AG04449 (cell line): Measurements from ENCODE around the gene SORBS1.
A peak's percentile ranks its signal among the peaks of the same experiment; 100 is the strongest.

ENCODE experiments used
- CTCF ChIA-PET: fragments of 350-600 bp; formaldehyde crosslinking; extraction: SDS; loops from one replicate; lab custom pipeline; 2021; ENCODE audit warnings: antibody characterized with exemption; lab: Yijun Ruan, JAX
- POLR2A ChIA-PET: fragments of 400-600, 350-600 bp; formaldehyde crosslinking; extraction: SDS; loops from one replicate; lab custom pipeline; 2020; ENCODE audit warnings: antibody characterized with exemption, inconsistent platforms; lab: Yijun Ruan, JAX
- DNase-seq: peaks from one replicate; pipeline ENCODE4 v3.0.0-alpha.2; 2010; ENCODE audit warnings: low read depth, low spot score
- H3K4me3 ChIP-seq: 2 replicates; pipeline ENCODE4 v1.5.1; 2011; ENCODE audit warnings: low read depth, mild to moderate bottlenecking, control low read depth, low read length
- CTCF ChIP-seq: IDR thresholded peaks from one replicate; pipeline ENCODE4 v1.5.1; 2011; ENCODE audit warnings: mild to moderate bottlenecking, moderate library complexity, low read length, control low read depth, inconsistent platforms; ENCODE audit not compliant: insufficient read depth; ENCODE audit errors: missing control alignments

Gene SORBS1

DNA sequence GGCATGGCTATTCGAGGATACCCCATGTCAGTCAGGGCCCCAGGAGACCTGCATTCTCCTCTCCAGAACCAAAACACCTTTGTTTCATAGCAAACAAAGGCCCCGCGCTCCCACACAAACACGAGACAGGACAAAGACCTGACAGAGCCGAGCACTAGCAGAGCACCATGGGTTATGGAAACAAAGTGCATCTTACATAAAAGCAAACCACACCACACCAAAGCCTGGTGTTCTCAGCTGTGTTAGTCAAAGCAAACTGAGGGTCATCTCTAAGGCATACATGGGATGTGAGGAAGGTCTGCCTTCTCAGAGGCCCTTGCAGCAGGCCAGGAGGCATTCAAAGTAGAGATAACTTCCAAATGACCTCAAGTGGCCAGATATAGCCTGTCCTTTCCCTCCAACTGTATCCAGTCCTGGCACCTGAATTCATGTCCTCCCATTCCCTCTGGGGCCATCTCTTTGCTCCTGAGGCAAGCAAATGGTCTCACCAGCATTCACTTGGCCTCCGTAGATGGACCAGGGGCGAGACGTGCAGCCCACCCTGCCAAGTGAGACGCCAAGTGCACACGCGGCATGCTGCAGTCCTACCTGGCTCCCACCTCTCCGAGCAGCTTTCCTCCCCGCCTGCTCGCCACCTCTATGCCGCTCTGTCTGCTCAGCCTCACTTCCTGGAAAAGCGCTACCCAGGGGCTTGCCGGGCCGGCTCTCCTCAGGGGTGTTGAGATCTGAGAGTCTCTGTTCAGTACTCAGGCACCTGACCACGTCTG lies 225.1 kb downstream of the SORBS1 start:
- H3K4me3 ChIP-seq: no peak overlapping the region
- ChIA-PET CTCF (interaction anchor here (0.8 to 1.3 kb wide), 3 partner anchors 24 to 89 kb away, joined by 3 to 6 read pairs (median 3); no protein-coding TSS in a partner anchor), POLR2A (no interaction called here)
- no peak for DNase-seq
- no peak for TF ChIP-seq CTCF

DNA sequence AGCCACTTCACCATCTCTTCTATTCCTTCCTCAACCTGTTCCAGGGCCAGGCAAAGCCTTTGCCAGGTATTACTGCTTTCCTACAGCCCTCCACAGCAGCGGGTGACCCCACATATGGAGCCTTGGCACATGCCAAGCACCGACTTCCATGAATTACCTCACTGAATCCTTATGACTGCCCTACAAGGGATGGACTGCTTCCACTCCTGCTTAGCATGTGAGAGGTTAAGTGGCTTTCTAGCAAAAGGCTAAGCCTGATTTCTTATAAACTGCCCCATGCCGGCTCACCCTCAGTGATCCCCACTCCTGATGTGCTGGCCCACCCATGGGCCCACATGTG lies 226.4 kb downstream of the SORBS1 start:
- ChIA-PET CTCF (interaction anchor here (1.7 kb wide), 1 partner anchor 27 kb away, joined by 4 read pairs; no protein-coding TSS in a partner anchor), POLR2A (no interaction called here)
- no peak for TF ChIP-seq CTCF
- no peak for DNase-seq
- no peak overlapping the region for H3K4me3 ChIP-seq

DNA sequence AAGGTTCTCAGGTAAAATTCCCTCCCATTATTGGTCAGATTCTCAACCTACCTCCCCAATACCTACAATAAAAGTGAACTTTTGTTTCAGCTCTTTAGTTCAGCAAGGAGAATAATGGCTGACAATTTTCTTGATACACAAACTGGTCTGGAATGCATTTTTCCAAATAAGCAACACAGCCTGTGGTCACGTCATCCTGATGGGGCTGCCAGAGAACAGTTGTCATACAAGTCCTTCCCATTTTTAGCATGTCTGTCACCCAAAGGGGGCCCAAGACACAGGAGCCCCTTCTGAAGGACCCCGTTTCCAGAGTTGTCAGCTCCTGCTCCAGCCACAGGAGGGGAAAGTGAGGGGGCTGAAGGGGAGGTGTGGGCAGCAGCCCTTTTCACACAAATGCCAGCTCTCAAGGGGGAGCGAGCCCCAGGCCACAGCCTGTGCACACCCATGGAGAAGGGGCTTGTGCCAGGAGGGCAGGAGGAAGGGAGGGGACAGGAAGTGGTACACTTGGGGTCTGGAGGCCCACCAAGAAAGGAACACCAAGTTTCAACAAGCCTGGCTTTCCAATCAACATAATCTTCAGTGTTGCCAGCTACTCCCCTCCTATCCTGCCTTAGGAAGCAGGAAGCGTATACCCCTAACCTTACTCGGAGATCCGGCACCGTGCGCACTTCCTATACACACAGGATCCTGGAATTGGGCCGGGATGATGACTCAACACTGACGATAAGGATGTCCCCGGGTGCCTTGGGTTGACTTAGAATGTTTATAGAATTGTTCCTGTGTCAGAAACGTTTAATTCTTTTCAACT lies 227.0 kb downstream of the SORBS1 start:
- H3K4me3 ChIP-seq: no peak overlapping the region
- CTCF ChIA-PET: interaction anchor here (0.9 to 1.7 kb wide), 4 partner anchors 28 to 132 kb away, joined by 3 to 4 read pairs (median 4); no protein-coding TSS in a partner anchor
- POLR2A ChIA-PET: no interaction called here
- peak; percentile 40 for DNase-seq
- TF ChIP-seq CTCF: no peak

DNA sequence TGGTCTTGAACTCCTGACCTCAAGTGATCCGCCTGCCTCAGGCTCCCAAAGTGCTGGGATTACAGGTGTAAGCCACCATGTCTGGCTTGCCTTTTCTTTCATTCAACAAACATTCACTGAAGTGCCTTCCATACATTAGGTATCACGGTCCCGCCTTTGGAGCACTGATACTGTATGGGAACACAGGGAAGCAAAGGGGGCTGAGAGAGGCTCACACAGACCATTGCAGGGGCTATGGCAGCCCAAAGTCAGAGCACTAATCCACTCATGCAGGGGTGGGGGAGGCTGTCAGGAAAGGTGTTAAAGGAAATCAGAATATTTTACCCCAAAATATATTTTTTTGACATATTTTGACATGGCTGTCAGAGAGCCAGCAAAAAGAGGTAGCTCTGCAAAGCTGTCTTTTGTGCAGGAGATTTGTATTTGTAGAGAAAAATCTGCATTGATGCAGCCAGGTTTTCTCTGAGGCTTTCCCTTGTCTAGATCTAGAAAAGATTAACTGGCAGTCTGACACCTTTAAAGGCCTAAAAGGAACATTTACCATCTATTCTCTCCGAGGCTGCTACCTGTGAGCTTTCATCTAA lies 228.4 kb downstream of the SORBS1 start:
- POLR2A ChIA-PET: no interaction called here
- DNase-seq: no peak
- CTCF ChIA-PET: interaction anchor here (0.7 kb wide), 1 partner anchor 369 kb away, joined by 3 read pairs; no protein-coding TSS in a partner anchor
- H3K4me3 ChIP-seq: no peak overlapping the region
- no peak for TF ChIP-seq CTCF

- ChIA-PET POLR2A (no interaction called here), CTCF (no interaction called here)
- no peak for TF ChIP-seq CTCF
- no peak for DNase-seq
- H3K4me3 ChIP-seq: no peak overlapping the region
These were observed 229.5 kb downstream of the SORBS1 start for GRCh38 chr10:95331596-95332130.

DNA sequence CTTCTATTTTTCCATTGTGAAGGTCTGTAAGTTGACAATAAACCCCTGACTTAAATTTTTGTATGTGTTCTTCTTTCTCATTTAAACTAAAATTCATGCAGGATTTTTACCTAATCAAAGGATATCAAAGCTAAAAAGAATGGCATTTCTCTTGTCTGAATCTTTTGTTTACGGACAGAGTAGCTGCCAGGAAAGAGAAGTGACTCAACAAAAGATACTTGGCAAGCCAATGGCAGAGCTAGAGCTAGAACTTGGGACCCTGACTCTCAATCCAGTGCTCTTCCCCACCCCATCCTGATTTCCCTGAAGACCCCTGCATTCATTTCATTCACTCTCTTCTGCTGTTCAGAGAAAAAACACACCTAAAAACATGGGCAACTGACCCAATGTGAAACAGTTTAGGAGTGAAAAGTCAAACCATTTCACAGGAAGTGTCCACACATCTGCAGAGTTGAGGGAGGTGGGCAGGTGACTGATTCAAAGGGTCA lies 230.2 kb downstream of the SORBS1 start:
- POLR2A ChIA-PET: no interaction called here
- CTCF ChIA-PET: no interaction called here
- no peak for TF ChIP-seq CTCF
- H3K4me3 ChIP-seq: no peak overlapping the region
- DNase-seq: no peak
